ENCODE data around the gene SRXN1. TPM values are rescaled to one million over a fixed set of nuclear protein-coding genes. Genes with fewer than 3 reads are reported as not detected.

Gene SRXN1
- total RNA-seq, 2 experiments from 2014 or later = 1.2 to 1.4 TPM

DNA sequence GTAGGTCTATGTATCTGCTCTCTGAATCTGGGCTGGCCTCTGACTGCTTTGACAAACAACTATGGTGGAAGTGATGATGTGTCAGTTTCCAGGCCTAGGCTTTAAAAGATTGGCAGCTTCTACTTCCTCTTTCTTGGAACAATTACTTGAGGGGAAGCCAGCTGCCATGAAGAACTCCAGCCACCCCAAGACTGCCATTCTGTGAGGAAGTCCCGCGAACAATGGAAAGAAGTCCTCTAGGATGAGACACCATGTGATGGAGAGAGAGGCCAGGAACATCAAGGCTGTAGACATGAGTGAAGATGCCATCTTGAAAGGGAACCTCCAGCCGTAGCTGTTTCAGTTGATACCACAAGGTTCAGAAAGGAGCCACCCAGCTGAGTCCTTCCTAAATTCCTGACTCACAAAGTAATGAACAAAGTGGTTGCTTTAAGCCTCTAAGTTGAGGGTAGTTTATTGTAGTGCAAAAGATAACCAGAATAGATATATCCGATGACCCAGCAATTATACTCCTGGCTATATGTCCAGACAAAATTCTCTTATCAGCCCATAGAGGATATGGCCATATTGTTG, 27.6 kb downstream of the SRXN1 start:
- TF ChIP-seq, protein P1, sequence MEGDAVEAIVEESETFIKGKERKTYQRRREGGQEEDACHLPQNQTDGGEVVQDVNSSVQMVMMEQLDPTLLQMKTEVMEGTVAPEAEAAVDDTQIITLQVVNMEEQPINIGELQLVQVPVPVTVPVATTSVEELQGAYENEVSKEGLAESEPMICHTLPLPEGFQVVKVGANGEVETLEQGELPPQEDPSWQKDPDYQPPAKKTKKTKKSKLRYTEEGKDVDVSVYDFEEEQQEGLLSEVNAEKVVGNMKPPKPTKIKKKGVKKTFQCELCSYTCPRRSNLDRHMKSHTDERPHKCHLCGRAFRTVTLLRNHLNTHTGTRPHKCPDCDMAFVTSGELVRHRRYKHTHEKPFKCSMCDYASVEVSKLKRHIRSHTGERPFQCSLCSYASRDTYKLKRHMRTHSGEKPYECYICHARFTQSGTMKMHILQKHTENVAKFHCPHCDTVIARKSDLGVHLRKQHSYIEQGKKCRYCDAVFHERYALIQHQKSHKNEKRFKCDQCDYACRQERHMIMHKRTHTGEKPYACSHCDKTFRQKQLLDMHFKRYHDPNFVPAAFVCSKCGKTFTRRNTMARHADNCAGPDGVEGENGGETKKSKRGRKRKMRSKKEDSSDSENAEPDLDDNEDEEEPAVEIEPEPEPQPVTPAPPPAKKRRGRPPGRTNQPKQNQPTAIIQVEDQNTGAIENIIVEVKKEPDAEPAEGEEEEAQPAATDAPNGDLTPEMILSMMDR (IDR thresholded peaks at IDR 0.05) = no peak
- Histone ChIP-seq H3K27me3 (ENCODE audit: control insufficient read depth in 1 of 2, insufficient read depth in 2 of 2, low read length in 2 of 2) (peaks cover 3 to 18% of the 10 kb centered on the region in 2 experiments), H3K4me1 (ENCODE audit: insufficient read depth, low read length) (no peaks in the 10 kb centered on the region), H3K36me3 (ENCODE audit: insufficient read depth, low read length) (no peaks in the 10 kb centered on the region), H3K27ac (ENCODE audit: low read depth in 1 of 2, low read length in 2 of 2) (no peak overlapping the region), H3K4me3 (ENCODE audit: low read length) (no peak overlapping the region), H3K9me3 (ENCODE audit: control insufficient read depth in 1 of 2, insufficient read depth in 1 of 2, low read length in 2 of 2) (no peaks in the 10 kb centered on the region)
- POLR2A ChIA-PET = no interaction called here
- Mint-ChIP-seq H3K36me3 (ENCODE audit: low read depth) (no peaks in the 10 kb centered on the region), H3K27ac (no peak overlapping the region), H3K9me3 (peaks cover 4% of the 10 kb centered on the region), H3K4me1 (ENCODE audit: low read depth) (no peaks in the 10 kb centered on the region), H3K4me3 (no peak overlapping the region), H3K27me3 (peaks cover 48% of the 10 kb centered on the region)
- ATAC-seq (ENCODE audit: poor library complexity) = no peak
- DNase-seq = no peak
- intact Hi-C loops (cut with DNase I, micrococcal nuclease) = no loop called here
- CTCF ChIA-PET = no interaction called here

DNA sequence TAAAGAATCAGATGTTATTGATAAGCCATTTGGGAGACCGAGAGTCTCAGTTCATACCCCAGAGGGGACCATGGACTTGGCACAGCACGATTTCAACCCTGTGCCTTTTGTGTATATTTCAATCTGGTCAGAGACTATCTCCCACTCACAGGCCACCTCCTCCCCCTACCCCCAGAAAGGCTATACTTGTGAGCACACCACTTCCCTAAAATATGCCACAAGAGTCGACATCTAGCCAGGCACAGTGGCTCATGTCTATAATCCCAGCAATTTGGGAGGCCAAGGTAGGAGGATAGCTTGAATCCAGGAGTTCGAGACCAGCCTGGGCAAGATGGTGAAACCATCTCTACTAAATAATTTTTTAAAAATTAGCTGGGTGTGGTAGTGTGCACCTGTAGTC, 29.3 kb downstream of the SRXN1 start:
- ATAC-seq (ENCODE audit: poor library complexity) (no peak), DNase-seq (no peak)
- ChIA-PET POLR2A (no interaction called here), CTCF (no interaction called here)
- Histone ChIP-seq H3K4me3 (ENCODE audit: low read length) (no peak overlapping the region), H3K27ac (ENCODE audit: low read depth in 1 of 2, low read length in 2 of 2) (no peak overlapping the region), H3K36me3 (ENCODE audit: insufficient read depth, low read length) (no peaks in the 10 kb centered on the region), H3K27me3 (ENCODE audit: control insufficient read depth in 1 of 2, insufficient read depth in 2 of 2, low read length in 2 of 2) (peaks cover 3 to 21% of the 10 kb centered on the region in 2 experiments), H3K4me1 (ENCODE audit: insufficient read depth, low read length) (no peaks in the 10 kb centered on the region), H3K9me3 (ENCODE audit: control insufficient read depth in 1 of 2, insufficient read depth in 1 of 2, low read length in 2 of 2) (no peaks in the 10 kb centered on the region)
- TF ChIP-seq, protein P1 (IDR thresholded peaks at IDR 0.05) = no peak
- H3K36me3 Mint-ChIP-seq (ENCODE audit: low read depth) = no peaks in the 10 kb centered on the region
- H3K4me1 Mint-ChIP-seq (ENCODE audit: low read depth) = no peaks in the 10 kb centered on the region
- H3K27me3 Mint-ChIP-seq = peaks cover 51% of the 10 kb centered on the region
- intact Hi-C loops (cut with DNase I, micrococcal nuclease) = no loop called here
- no peak overlapping the region for H3K27ac Mint-ChIP-seq
- H3K4me3 Mint-ChIP-seq = no peak overlapping the region
- H3K9me3 Mint-ChIP-seq = peaks cover 4% of the 10 kb centered on the region

DNA sequence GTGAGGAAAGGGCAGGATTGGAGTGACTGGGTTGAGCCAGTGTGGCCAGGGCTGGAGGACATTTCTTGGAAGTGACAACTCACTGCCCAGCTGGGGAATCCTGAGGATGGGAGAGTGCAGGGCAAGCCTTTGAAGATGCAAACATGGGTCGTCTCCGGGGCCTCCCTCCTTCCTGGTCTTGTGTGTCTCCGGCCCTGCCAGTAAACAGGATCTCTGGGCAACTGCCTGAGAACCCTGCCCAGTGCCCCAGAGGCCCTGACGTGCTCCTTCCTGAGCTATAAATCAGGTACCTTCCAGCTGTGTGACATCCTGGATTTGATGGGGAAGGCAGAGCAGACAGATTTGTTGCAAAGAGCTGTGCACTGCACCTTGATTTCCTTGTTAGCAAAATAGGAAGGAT, 30.0 kb downstream of the SRXN1 start:
- Mint-ChIP-seq H3K4me1 (ENCODE audit: low read depth) (no peaks in the 10 kb centered on the region), H3K27me3 (peaks cover 58% of the 10 kb centered on the region), H3K36me3 (ENCODE audit: low read depth) (no peaks in the 10 kb centered on the region), H3K4me3 (no peak overlapping the region), H3K27ac (no peak overlapping the region), H3K9me3 (peaks cover 4% of the 10 kb centered on the region)
- DNase-seq (no peak), ATAC-seq (ENCODE audit: poor library complexity) (no peak)
- ChIA-PET POLR2A (no interaction called here), CTCF (no interaction called here)
- Histone ChIP-seq H3K27me3 (ENCODE audit: control insufficient read depth in 1 of 2, insufficient read depth in 2 of 2, low read length in 2 of 2) (peaks cover 8 to 21% of the 10 kb centered on the region in 2 experiments), H3K9me3 (ENCODE audit: control insufficient read depth in 1 of 2, insufficient read depth in 1 of 2, low read length in 2 of 2) (peaks cover 0 to 6% of the 10 kb centered on the region in 2 experiments), H3K4me1 (ENCODE audit: insufficient read depth, low read length) (no peaks in the 10 kb centered on the region), H3K27ac (ENCODE audit: low read depth in 1 of 2, low read length in 2 of 2) (no peak overlapping the region), H3K36me3 (ENCODE audit: insufficient read depth, low read length) (no peaks in the 10 kb centered on the region), H3K4me3 (ENCODE audit: low read length) (no peak overlapping the region)
- TF ChIP-seq, protein P1 (IDR thresholded peaks at IDR 0.05) = no peak
- intact Hi-C loops (cut with DNase I, micrococcal nuclease) = no loop called here

Data from CD4-positive, alpha-beta T cell (primary cell).